ENCODE measurements around the gene TRABD2B. TPM values are rescaled to one million over a fixed set of nuclear protein-coding genes. Genes with fewer than 3 reads are reported as not detected.

Gene TRABD2B
- total RNA-seq, 1 donor from 2014 or later, result 6.7 TPM

- Mint-ChIP-seq H3K36me3 (peaks cover 4% of the 10 kb centered on the region), H3K4me3 (peak overlapping the region; percentile 86), H3K9me3 (no peaks in the 10 kb centered on the region), H3K27ac (no peak overlapping the region), H3K27me3 (peaks cover 73% of the 10 kb centered on the region), H3K4me1 (ENCODE audit: unreplicated experiment) (peaks cover 39% of the 10 kb centered on the region)
- DNase-seq (ENCODE audit: extremely low spot score, unreplicated experiment), result no peak
- TF ChIP-seq, protein P1, sequence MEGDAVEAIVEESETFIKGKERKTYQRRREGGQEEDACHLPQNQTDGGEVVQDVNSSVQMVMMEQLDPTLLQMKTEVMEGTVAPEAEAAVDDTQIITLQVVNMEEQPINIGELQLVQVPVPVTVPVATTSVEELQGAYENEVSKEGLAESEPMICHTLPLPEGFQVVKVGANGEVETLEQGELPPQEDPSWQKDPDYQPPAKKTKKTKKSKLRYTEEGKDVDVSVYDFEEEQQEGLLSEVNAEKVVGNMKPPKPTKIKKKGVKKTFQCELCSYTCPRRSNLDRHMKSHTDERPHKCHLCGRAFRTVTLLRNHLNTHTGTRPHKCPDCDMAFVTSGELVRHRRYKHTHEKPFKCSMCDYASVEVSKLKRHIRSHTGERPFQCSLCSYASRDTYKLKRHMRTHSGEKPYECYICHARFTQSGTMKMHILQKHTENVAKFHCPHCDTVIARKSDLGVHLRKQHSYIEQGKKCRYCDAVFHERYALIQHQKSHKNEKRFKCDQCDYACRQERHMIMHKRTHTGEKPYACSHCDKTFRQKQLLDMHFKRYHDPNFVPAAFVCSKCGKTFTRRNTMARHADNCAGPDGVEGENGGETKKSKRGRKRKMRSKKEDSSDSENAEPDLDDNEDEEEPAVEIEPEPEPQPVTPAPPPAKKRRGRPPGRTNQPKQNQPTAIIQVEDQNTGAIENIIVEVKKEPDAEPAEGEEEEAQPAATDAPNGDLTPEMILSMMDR (conservative IDR thresholded peaks at IDR 0.05), result no peak
Measured at GRCh38 chr1:47995306-47996050, 1.7 kb downstream of the TRABD2B start.

DNA sequence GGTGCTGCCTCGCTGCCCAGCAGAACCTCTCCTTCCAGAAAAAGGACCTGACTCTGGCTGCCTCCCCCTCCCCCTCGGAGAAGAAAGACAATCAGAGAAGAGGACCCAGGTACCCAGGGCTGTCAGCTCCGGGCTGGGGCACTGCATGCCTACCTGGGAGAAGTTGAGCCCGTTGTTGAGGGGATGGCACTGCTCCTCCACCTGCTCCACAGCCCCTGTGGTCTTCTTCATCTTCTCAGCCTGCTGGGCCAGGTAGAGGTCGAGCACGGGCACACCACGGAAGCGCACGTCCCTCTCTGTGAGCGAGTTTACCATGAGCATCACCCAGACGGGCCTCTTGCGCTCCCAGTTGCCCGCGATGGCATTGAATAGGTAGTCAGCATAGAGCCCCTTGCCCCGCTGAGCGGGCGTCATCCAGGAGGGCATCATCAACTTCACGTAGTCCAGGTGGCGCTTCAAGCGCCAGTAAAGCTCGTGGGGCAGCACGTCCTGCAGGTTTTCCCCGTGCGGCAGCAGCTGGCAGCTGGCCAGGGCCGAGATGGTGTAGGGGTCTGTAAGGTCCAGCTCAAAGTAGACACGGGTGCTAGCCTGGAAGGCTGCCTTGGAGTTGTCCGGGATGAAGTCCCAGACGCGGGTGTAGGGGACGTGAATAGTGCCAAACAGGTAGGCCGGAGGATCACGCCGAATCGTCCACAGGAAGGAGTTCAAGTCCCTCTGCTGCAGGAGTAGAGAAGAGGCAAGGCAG lies 3.1 kb downstream of the TRABD2B start:
- Mint-ChIP-seq H3K4me1 (ENCODE audit: unreplicated experiment) (peaks cover 39% of the 10 kb centered on the region), H3K9me3 (no peaks in the 10 kb centered on the region), H3K36me3 (peaks cover 4% of the 10 kb centered on the region), H3K27me3 (peaks cover 79% of the 10 kb centered on the region), H3K4me3 (peak overlapping the region; percentile 65), H3K27ac (no peak overlapping the region)
- no peak for DNase-seq (ENCODE audit: extremely low spot score, unreplicated experiment)
- TF ChIP-seq, protein P1 (conservative IDR thresholded peaks at IDR 0.05), result no peak

- TF ChIP-seq, protein P1 (conservative IDR thresholded peaks at IDR 0.05), result no peak
- DNase-seq (ENCODE audit: extremely low spot score, unreplicated experiment), result no peak
- H3K9me3 Mint-ChIP-seq, result no peaks in the 10 kb centered on the region
- peaks cover 78% of the 10 kb centered on the region for H3K27me3 Mint-ChIP-seq
- H3K4me3 Mint-ChIP-seq, result peak overlapping the region; percentile 65
- peaks cover 4% of the 10 kb centered on the region for H3K36me3 Mint-ChIP-seq
- peaks cover 39% of the 10 kb centered on the region for H3K4me1 Mint-ChIP-seq (ENCODE audit: unreplicated experiment)
- H3K27ac Mint-ChIP-seq, result no peak overlapping the region
Measured at GRCh38 chr1:47993416-47993740, 3.8 kb downstream of the TRABD2B start.

GRCh38 chr1:47992720-47993415 lies 4.3 kb downstream of the TRABD2B start:
- Mint-ChIP-seq H3K27ac (no peak overlapping the region), H3K27me3 (peaks cover 78% of the 10 kb centered on the region), H3K9me3 (no peaks in the 10 kb centered on the region), H3K36me3 (peaks cover 4% of the 10 kb centered on the region), H3K4me3 (peak overlapping the region; percentile 65), H3K4me1 (ENCODE audit: unreplicated experiment) (peaks cover 43% of the 10 kb centered on the region)
- TF ChIP-seq, protein P1 (conservative IDR thresholded peaks at IDR 0.05), result no peak
- no peak for DNase-seq (ENCODE audit: extremely low spot score, unreplicated experiment)

DNA sequence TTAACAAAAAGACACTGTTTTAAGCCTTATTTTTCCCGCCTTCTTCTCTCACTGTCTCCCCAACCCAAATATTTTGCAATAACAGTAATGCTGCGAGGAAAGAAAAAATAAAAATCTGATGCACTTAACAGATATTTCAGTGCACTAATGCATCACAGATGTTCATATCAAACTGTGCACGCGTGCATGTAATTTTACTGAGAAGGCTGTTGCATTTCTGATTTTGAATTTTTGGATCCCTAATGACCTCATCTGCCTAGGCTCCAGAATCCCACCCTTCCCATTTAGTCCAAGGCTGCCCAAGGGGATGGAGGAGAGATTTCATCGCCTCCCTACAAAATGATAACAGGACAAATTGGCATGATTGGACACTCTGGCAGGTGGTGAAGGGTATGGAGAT lies 5.5 kb downstream of the TRABD2B start:
- TF ChIP-seq, protein P1 (conservative IDR thresholded peaks at IDR 0.05), result no peak
- H3K27ac Mint-ChIP-seq, result no peak overlapping the region
- H3K4me3 Mint-ChIP-seq, result peak overlapping the region; percentile 42
- peaks cover 81% of the 10 kb centered on the region for H3K27me3 Mint-ChIP-seq
- H3K36me3 Mint-ChIP-seq, result peaks cover 4% of the 10 kb centered on the region
- H3K4me1 Mint-ChIP-seq (ENCODE audit: unreplicated experiment), result peaks cover 49% of the 10 kb centered on the region
- H3K9me3 Mint-ChIP-seq, result no peaks in the 10 kb centered on the region
- no peak for DNase-seq (ENCODE audit: extremely low spot score, unreplicated experiment)

Data from type B pancreatic cell (in vitro differentiated cells).